Motor neuron (in vitro differentiated cells): ENCODE results near the gene MAMLD1. TPM values are rescaled to one million over a fixed set of nuclear protein-coding genes. Genes with fewer than 3 reads are reported as not detected.

Experiments
- ATAC-seq, 8 experiments: fragments of 200-7000 bp; cut with Tn5 transposase; replicated peaks in 6 of 8; 2 replicates each; pipeline ENCODE4 v1.8.0; 2021; ENCODE audit warnings: mild to moderate bottlenecking in 8 of 8, moderate library complexity in 8 of 8
- H3K27ac ChIP-seq, 2 donors: fragments of 250-450 bp; sonication (Bioruptor Pico); 2 replicates each; pipeline ENCODE4 v1.9.0; 2021; ENCODE audit warnings: antibody characterized with exemption in 2 of 2, mild to moderate bottlenecking in 2 of 2, moderate library complexity in 1 of 2
- H3K4me1 ChIP-seq, 2 donors: fragments of 250-450 bp; sonication (Bioruptor Pico); replicated peaks in 1 of 2; 2 replicates each; pipeline ENCODE4 v1.6.1; 2021; ENCODE audit warnings: antibody characterized with exemption in 2 of 2, mild to moderate bottlenecking in 2 of 2, moderate library complexity in 1 of 2
- H3K4me3 ChIP-seq, 5 donors: fragments of 250-450 bp; sonication (Bioruptor Pico); 2 replicates each; pipeline ENCODE4 v1.9.0; 2021; ENCODE audit warnings: antibody characterized with exemption in 5 of 5, mild to moderate bottlenecking in 5 of 5, moderate library complexity in 4 of 5
- WGBS, 10 experiments: fragments of 450-650 bp; shearing (Covaris generic); methylation state at CpG; one replicate each; pipeline ENCODE4 v1.0.0; 2022; 5-methylcytosine and 5-hydroxymethylcytosine counted together
- in situ Hi-C, 9 experiments: fragments of 400-800 bp; cut with MboI; loops; one replicate each; pipeline ENCODE4 v1.15.0; 2021; ENCODE audit warnings: low sequenced_read_pairs in 9 of 9, low pct_unique_long_range_greater_than_20kb in 2 of 9; ENCODE audit not compliant: unreplicated experiment in 9 of 9
- total RNA-seq, 8 experiments: library from RNA; unstranded; fragments of 300-600 nt; gene quantifications; 2 replicates each; pipeline versions ENCODE4 v1.2.3 to v1.2.4, GENCODE V29; 2022

Gene MAMLD1
- total RNA-seq, 8 experiments from 2014 or later = 0.96 to 3.4 (median 1.4) TPM

GRCh38 chrX:150540965-150541364 lies 177.8 kb downstream of the MAMLD1 start:
- ATAC-seq = no peak
- in situ Hi-C loops = no loop called here
- H3K4me1 ChIP-seq = no peaks in the 10 kb centered on the region
- H3K4me3 ChIP-seq = no peak overlapping the region
- no peak overlapping the region for H3K27ac ChIP-seq
- WGBS, 10 experiments = 18 to 67% methylated on average over 1 to 2 of the region's 6 CpGs; no CpG with 5 or more reads in 8 of the 10 experiments

- Histone ChIP-seq H3K4me3 (no peak overlapping the region), H3K4me1 (peaks cover 5 to 6% of the 10 kb centered on the region in 2 donors), H3K27ac (no peak overlapping the region)
- WGBS, 10 experiments = 80% methylated on average over 2 of the region's 4 CpGs; no CpG with 5 or more reads in 9 of the 10 experiments
- ATAC-seq = no peak
- in situ Hi-C loops = no loop called here
These were observed 179.7 kb downstream of the MAMLD1 start for GRCh38 chrX:150542846-150543229.

- 0 to 100% (median 80%) methylated on average over 1 to 6 of the region's 13 CpGs; no CpG with 5 or more reads in 5 of the 10 experiments for WGBS, 10 experiments
- Histone ChIP-seq H3K4me1 (peaks cover 5 to 8% of the 10 kb centered on the region in 2 donors), H3K27ac (no peak overlapping the region), H3K4me3 (no peak overlapping the region)
- no peak for ATAC-seq
- in situ Hi-C loops = no loop called here
These were observed 180.4 kb downstream of the MAMLD1 start for GRCh38 chrX:150543230-150544155.

- ATAC-seq = no peak
- in situ Hi-C loops = no loop called here
- no CpG with 5 or more reads among the region's 11 CpGs for WGBS, 10 experiments
- peaks cover 5 to 8% of the 10 kb centered on the region in 2 donors for H3K4me1 ChIP-seq
- H3K4me3 ChIP-seq = no peak overlapping the region
- H3K27ac ChIP-seq = no peak overlapping the region
These were observed 181.2 kb downstream of the MAMLD1 start for GRCh38 chrX:150544222-150544787.

- Histone ChIP-seq H3K4me3 (no peak overlapping the region), H3K4me1 (peaks cover 5 to 8% of the 10 kb centered on the region in 2 donors), H3K27ac (no peak overlapping the region)
- 0 to 100% (median 40%) methylated on average over 1 to 7 of the region's 8 CpGs; no CpG with 5 or more reads in 2 of the 10 experiments for WGBS, 10 experiments
- in situ Hi-C loops = no loop called here
- no peak for ATAC-seq
These were observed 182.0 kb downstream of the MAMLD1 start for GRCh38 chrX:150544835-150545770.

GRCh38 chrX:150546711-150547153 lies 183.6 kb downstream of the MAMLD1 start:
- Histone ChIP-seq H3K4me1 (peaks cover 5 to 8% of the 10 kb centered on the region in 2 donors), H3K4me3 (no peak overlapping the region), H3K27ac (no peak overlapping the region)
- WGBS, 10 experiments = 11 to 93% (median 60%) methylated on average over 3 to 5 of the region's 9 CpGs; no CpG with 5 or more reads in 7 of the 10 experiments
- ATAC-seq = peak in 2 of 8 experiments; percentile 13 to 37
- in situ Hi-C loops = no loop called here

- Histone ChIP-seq H3K4me1 (peaks cover 5 to 8% of the 10 kb centered on the region in 2 donors), H3K27ac (peak overlapping the region in 1 of 2 donors; percentile 26), H3K4me3 (peak overlapping the region in 1 of 5 donors; percentile 15)
- ATAC-seq = peak in 7 of 8 experiments; percentile 86 to 99 (median 97)
- WGBS, 10 experiments = 42% methylated on average over 10 of the region's 54 CpGs; no CpG with 5 or more reads in 9 of the 10 experiments
- in situ Hi-C loops = no loop called here
These were observed 184.4 kb downstream of the MAMLD1 start for GRCh38 chrX:150547375-150548115.

- H3K4me1 ChIP-seq = peaks cover 5 to 8% of the 10 kb centered on the region in 2 donors
- WGBS, 10 experiments = 59 to 60% methylated on average over 3 to 4 of the region's 4 CpGs; no CpG with 5 or more reads in 8 of the 10 experiments
- no peak overlapping the region for H3K27ac ChIP-seq
- no peak overlapping the region for H3K4me3 ChIP-seq
- no peak for ATAC-seq
- in situ Hi-C loops = no loop called here
These were observed 185.1 kb downstream of the MAMLD1 start for GRCh38 chrX:150548251-150548650.

- no peak overlapping the region for H3K27ac ChIP-seq
- peaks cover 5 to 8% of the 10 kb centered on the region in 2 donors for H3K4me1 ChIP-seq
- no peak overlapping the region for H3K4me3 ChIP-seq
- in situ Hi-C loops = no loop called here
- 17 to 80% methylated on average over 1 of the region's 2 CpGs; no CpG with 5 or more reads in 8 of the 10 experiments for WGBS, 10 experiments
- peak in 1 of 8 experiments; percentile 5 for ATAC-seq
These were observed 185.6 kb downstream of the MAMLD1 start for GRCh38 chrX:150548684-150549083.

GRCh38 chrX:150551963-150552362 lies 188.8 kb downstream of the MAMLD1 start:
- Histone ChIP-seq H3K4me3 (no peak overlapping the region), H3K27ac (no peak overlapping the region), H3K4me1 (peaks cover 5 to 8% of the 10 kb centered on the region in 2 donors)
- no peak for ATAC-seq
- in situ Hi-C loops = no loop called here
- 27 to 67% (median 34%) methylated on average over 3 of the region's 3 CpGs; no CpG with 5 or more reads in 7 of the 10 experiments for WGBS, 10 experiments

- Histone ChIP-seq H3K4me1 (no peaks in the 10 kb centered on the region), H3K27ac (no peak overlapping the region), H3K4me3 (no peak overlapping the region)
- WGBS, 10 experiments = 47 to 70% methylated on average over 2 of the region's 7 CpGs; no CpG with 5 or more reads in 8 of the 10 experiments
- no peak for ATAC-seq
- in situ Hi-C loops = no loop called here
These were observed 195.3 kb downstream of the MAMLD1 start for GRCh38 chrX:150558424-150558823.
